NCI-H2029 (cell line): Measurements from ENCODE around the gene PPIE.
A peak's percentile ranks its signal among the peaks of the same experiment; 100 is the strongest.
"Not testable (repeated sequence)": the region's sequence is repeated elsewhere in the genome, so short reads cannot be mapped to it uniquely, and the experiment has no call there.

ENCODE experiments used
- DNase-seq: peaks from one replicate; lab custom pipeline; 2025; lab: John Stamatoyannopoulos, UW

The PPIE gene

DNA sequence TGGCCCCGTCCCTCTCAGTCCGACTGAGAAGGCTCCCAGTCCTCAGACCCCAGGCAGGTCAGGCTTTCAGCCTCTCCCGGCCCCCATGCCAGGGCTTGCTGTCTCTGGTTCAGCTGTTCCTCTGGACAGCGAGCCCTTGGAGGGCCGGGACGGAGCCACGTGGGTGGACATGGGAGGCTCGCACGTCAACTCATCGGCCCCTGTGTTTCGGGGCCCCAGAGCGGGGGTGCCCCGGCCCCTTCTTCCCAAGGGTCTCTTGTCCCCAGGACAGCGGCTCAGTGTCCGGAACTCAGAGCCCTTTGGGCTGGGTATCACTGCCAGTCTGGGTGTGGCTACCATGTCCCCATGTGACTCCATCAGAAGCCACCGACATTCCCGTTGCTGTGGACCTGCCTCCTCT, 39.2 kb downstream of the PPIE start:
- not testable (repeated sequence) for DNase-seq

DNA sequence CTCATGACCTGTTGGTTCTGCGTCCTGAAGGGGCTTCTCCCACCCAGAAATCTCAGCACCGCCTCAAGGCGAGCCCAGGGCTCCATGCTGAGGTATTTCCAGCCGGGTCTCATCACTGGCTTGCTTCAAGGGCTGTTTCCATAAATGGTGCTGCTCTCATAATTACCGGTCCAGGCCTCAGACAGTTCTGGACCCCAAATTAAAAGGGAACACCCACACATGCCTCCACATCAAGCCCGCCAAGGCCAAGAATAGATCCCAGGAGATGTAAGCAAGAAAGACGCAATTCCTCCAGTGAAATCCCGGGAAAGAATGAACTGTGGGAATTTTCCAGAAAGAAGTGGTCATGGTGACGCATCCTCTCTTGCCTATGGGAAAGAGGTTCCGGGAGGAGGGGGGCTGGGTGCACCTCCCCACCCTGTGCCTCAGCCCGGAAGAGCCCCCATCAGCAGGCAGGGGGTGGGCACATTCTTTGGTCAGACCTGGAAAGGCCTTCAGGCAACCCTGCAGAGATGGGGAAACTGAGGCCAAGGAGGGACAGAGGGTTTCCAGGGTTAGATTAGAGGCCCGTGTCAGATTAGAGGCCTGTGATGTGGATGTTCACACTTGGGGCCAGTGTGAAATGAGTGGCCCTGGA, 39.9 kb downstream of the PPIE start:
- DNase-seq = not testable (repeated sequence)

DNA sequence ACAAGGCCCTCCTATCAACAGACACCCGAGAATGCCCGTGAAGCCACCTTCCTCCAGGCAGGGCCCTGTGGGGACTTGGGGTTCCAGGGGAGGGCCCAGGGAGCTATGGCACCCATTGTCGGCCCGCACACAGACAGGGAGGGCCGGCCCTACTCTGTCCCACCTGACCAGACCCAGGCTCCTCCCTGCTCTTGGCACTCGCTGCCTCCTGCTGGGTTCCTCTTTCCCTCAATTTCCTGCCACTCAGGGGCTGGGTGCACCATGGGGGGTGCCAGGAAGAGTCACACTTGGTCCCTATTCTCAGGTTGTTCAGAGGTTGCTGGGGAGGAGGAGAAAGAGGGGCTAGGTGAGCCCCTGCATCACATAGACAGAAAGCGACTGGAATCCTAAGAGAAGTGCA, 40.5 kb downstream of the PPIE start:
- DNase-seq = no peak

DNA sequence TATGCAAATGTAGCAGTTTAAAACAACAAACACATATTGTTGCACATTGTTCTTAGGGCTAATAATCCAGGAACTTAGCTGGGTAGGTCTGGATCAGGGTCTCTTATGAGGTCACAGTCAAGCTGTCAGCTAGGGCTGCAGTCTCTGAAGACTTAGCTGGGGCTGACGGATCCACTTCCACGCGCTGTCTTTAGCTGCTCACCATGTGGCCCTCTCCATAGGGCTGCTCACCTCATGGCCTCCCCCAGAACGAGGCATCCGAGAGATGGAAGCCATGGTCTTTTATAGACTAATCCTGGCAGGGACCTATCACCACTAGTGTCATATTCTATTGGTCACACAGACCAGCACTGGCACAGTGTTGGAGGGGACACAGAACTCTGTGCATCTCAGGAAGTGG, 41.1 kb downstream of the PPIE start:
- DNase-seq = no peak

DNA sequence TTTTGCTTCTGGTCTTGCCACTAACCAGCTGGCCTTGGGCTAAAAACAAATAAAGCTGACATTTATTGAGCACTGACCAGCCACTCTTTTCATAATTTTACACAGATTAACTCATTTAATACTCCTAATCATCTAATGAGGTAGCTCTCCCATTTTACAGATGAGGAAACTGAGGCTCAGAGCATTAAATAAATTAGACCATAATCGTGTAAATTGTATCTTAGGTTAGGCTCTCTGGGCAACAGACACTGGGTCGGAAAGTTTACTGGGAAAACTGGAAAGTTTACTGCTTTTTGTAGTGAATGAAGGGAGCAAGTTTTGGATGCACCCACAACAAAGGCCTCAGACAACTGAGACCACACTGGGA, 42.6 kb downstream of the PPIE start:
- DNase-seq = no peak

DNA sequence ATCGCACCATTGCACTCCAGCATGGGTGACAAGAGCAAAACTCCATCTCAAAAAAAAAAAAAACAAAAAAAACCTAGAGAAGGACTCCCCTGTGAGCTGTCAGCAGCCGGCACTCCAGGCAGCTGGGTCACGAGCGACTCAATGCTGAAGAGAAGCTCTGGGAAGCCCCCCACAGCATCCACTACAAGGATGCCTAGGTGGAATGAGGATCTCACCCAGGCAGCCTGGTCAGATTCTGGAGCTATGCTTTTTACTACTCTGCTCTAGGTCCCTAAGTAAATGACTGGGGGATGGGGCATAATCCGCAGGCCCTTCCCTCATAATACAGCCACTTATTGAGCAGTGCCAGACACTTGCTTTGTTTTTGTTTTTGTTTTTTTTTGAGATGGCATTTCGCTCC, 43.4 kb downstream of the PPIE start:
- no peak for DNase-seq

DNA sequence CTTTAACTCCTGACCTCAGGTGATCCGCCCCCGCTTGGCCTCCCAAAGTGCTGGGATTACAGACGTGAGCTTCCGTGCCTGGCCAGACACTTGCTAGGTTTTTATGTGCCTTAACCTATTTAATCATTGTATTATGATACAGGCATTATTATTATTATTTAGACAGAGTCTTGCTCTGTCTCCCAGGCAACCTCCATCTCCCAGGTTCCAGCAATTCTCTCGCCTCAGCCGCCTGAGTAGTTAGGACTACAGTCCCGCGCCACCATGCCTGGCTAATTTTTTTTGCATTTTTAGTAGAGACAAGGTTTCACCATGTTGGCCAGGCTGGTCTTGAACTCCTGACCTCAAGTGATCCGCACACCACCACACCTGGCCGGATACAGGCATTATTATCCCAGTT, 44.0 kb downstream of the PPIE start:
- not testable (repeated sequence) for DNase-seq

DNA sequence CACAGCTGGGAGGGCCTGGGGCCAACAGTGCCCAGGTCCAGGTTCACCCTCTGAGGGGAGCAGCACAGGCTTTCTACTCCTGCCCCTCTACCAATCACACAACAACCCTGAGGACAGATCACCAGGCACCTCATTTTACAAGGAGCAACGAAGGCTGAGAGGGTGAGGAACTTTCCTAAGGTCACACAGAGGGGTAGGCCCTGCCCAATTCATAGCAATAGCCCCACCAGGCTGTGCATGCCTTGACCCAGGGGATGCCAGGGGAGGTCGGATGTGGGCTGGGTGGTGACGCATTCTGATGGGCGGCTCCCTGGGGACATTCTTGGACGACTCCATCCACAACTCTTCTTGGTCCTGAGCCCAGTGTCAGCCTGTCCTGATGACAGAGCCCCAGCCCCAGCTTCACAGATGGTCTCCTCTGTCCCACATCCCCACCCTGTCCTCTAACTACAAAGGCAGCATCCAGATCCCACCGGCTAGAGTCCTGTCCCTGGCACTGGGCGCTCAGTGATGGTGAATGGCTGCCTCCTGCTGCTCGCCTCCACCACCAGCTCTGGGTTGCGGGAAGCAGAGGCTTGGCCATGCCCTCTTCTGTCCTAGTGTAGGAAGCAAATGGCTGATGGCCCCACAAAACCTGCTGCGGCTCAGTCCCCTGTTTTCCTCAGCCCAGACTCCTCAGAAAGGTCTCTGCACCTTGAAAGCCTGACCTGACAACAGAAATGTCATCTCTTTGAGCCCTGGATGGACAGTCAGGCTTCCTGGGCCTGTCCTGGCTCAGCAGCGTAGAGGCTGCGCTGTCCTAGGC, 47.8 kb downstream of the PPIE start:
- DNase-seq = not testable (repeated sequence)

DNA sequence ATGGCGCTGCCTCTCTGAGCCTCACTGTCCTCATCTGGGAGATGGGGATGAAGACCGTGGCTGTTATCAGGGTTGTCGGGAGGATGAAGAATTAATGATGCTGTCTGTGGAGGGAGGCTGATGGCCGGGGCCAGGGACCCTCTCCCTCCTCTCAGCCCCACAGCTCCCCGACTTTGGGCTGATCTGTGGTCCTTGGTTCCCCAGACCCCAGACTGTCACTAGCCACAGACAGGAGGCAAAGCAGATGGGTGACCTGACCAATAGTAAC, 48.4 kb downstream of the PPIE start:
- DNase-seq = not testable (repeated sequence)

DNA sequence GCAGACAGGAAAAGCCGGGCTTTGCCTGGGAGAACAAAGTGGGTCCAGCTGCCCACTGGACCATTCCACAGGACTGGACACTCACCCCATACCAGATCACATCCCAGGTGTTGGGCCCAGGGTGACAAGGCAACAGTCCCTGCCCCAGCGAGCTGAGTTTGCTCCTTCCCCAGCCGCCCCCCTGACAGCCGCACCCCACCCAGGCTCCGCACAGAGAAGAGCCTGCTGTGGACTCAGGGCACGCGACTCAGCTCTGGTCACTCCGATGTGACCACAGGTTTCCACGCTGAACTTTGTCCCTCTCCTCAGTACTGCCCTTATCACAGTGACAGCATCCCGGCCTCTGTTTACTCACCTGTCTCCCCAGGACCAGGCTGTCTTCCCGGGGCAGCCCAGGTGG, 48.8 kb downstream of the PPIE start:
- DNase-seq = no peak

DNA sequence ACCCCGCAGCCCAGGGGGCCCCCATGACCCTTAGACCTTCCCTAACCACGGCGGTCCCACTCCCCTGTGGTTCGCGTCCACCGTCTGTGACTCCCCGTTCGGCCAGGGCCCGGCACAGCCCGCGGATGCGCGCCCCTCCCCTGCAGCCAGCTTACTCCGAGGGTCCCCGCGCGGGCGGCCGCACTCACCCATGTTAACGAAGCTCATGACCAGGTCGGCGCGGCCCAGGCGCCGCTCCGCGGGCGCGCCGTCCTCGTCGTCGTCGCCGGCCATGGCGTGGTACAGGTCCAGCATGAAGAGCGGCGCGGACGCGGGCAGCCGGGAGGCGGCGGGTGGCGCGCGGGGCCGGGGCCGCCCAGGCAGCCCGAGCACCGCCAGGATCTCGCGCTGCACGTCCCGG, 49.3 kb downstream of the PPIE start:
- not testable (repeated sequence) for DNase-seq

DNA sequence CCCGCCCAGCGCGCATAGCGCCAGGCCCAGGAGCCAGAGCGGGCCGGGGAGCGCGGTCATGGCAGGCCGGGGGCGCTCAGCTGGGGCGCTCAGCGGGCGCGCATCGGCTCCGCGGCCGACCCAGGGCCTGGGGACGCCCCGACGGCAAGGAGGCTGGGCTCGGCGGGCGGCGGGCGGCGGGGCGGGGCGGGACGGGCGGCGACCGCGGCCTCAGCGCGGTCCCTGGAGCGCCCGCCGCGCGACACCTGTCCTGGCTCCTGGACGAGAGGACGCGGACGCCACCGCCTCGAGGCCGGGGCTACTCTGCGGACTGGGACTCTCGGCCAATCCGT, 49.7 kb downstream of the PPIE start:
- DNase-seq = no peak

DNA sequence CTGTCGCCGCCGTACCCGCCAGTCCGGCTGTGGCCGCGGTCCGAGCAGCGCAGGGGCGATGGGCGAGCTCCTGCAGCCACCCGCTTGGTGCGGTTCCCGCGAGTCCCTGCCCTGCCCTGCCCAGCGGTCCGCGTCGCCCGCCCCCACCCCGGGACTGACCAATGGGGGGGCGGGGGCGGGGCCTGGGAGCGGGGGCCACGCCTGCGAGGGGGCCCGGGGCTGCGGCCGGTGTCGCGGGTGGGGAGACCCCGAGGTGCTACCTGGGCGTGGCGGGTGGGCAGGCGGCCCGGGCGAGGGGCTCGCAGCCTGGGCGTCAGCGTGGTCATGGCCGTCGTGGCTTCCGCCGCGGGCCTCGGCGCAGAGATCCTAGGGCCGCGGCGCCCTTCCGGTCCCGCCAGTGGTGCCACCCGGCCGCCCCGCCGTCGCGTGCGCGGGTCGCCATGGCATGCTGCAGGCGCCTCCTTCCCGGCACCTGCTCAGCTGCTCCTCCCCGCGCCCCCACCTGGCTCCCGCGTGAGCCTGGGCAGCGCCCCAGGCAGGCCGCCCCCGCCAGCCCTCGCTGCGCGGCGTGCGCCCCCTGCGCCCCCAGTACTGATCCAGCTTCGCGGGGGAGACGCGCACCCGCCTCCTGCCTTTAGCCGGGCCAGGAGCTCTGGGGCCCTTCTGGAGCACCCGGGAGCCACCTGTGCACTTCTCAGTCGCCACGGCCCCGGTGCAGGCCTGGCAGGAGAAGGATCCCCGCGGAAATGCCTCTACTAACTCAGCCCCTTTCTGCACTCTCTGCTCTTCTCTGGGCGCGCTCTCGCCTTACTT, 50.3 kb downstream of the PPIE start, which contains the start of gene BMP8B:
Gene BMP8B, minus strand, starts transcription at position 108 of the 813 bp plus-strand sequence. CDS start 380 bp downstream, outside the sequence.
- DNase-seq = peak; percentile 99

DNA sequence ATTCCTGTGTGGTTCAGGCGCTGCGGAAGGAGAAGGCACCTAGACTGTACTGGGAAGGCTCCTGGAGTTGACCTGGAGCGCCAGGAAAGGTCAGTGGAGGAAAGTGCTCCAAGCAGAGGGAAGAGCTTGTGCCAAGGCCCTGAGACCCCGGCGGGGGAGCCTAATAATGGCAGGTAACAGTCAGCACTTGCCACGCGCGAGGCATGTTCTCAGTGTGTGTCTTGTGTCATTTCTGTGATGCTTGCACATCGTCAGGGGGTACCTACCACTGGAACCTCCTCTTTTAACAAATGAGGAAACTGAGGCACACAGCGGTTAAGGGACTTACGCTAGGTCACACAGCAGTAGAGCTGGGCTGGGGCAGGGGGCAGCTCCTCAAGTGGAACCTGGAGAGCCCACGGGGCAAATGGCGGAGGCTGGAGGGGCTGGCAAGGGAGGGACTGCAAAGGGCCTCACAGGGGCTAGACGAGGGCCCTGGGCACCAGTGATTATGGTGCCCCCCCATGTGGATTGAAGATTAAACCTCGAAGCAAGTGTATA, 51.0 kb downstream of the PPIE start:
- no peak for DNase-seq

DNA sequence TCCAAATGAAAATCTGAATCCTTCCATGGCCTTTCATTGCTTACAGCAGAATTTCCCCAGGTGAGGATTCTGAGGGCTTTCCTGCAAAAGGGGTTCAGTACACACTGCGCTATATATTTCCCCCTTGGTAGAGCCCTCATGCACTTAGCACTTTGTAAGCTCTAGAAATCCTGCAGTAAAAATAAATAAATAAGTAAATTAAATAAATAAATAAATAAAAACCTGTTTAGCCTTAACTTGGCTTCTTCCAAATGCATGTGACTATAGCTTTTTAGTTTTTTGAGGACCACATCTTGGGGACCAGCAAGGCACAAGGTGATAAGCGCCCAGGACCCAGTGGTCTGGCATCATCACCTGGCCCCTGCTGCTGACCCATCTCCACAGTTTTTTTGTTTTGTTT, 53.2 kb downstream of the PPIE start:
- no peak for DNase-seq

DNA sequence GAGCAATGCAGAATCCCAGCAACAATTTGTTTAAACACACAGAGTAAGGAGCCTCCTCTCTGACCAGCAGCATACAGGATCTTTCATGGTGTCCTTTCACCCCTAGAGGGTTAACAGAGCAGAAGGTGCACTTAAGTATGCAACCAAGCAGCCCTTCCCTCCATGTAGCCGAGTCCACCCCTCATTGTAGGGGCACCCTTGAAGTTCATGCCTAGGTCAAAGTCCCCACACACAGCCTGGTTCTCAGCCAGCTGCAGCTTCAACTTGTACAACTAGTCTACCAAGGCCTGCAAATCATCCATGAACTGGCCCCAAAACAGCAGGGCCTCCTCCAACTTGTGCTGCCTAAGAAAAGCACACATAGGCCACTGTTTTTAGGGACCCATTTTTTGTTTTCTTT, 57.0 kb downstream of the PPIE start:
- no peak for DNase-seq

DNA sequence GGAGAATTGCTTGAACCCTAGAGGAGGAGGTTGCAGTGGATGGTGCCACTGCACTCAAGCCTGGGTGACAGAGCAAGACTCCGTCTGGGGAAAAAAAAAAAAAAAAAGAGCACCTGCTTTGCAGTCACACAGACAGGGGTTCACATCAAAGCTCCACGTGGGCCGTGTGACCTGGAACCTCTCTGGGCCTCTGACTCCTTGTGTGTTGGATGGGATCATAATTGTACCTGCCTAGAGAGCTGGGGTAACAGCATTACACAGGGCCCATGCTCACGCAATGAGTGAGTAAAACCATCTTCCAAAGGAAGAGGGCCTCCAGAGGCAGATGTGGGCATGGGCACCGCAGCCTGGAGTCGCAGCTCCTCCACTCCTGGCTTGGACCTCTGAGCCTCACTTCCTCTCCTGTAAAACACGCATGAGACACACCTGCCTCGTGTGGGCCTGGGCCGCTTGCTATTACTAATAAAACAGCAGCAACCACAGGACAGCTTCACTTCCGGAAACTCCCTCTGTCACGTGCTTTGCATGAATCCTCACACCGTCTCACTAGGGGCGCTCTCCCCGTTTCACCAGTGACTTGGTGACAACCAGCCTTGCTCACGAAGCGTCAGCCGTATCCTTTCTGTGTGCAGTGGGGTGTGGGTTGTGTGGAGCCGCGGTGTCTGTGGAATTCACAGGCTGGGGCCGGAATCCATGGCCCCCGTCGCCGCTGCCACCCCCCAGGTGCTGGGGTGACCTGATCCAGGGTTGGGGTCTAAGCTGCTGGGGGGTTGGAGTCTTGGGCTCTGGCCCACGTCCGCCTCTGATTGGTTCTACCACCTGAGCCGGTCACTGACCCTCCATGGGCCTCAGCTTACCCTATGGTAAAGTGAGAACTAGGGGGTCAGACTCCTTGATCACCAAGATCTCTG, 60.4 kb downstream of the PPIE start:
- peak; percentile 100 for DNase-seq

DNA sequence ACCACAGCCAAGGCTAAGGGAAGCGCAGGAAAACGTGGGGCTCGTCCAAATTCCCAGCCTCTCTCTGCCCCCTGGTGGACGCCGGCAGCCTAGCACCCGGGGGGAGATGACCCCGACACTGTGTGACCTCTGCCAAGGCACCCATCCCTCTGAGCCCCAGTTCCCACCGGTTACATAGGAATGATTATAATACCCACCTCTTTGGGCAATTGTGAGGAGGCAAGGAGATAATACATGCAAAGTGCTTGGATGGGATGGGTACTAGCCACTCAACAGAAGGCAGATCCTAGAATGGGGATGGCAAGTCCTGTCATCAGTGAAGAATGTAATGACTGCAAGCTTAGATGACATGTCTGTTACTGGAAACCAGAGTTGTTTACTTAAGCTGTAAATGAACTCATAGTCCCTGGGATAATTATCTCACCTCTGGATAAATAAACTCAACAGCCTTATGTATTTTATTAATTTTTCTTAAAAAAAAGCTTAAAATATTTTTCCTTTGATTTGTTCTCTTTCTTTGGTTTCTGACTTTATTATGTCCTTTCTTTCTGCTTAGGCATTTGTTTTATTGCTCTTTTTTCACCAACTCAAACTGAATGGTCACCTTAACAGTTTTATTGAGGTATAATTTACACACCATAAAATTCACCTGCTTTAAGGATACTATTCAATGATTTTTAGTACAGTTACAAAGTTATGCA, 61.2 kb downstream of the PPIE start:
- peak; percentile 100 for DNase-seq

DNA sequence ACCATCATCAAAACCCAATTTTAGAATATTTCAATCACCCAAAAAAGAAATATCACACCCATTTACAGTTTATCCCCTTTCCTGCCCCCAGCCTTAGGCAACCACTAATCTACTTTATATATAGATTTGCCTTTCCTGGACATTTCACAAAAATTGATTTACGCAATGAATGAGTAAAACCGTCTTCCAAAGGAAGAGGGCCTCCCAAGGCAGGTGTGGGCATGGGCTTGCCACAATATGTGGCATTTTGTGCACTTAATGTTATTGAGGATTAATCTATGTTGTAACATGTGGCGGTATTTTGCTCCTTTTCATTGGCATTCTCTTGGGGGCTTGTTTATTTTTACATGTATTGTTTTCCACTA, 61.8 kb downstream of the PPIE start:
- no peak for DNase-seq

DNA sequence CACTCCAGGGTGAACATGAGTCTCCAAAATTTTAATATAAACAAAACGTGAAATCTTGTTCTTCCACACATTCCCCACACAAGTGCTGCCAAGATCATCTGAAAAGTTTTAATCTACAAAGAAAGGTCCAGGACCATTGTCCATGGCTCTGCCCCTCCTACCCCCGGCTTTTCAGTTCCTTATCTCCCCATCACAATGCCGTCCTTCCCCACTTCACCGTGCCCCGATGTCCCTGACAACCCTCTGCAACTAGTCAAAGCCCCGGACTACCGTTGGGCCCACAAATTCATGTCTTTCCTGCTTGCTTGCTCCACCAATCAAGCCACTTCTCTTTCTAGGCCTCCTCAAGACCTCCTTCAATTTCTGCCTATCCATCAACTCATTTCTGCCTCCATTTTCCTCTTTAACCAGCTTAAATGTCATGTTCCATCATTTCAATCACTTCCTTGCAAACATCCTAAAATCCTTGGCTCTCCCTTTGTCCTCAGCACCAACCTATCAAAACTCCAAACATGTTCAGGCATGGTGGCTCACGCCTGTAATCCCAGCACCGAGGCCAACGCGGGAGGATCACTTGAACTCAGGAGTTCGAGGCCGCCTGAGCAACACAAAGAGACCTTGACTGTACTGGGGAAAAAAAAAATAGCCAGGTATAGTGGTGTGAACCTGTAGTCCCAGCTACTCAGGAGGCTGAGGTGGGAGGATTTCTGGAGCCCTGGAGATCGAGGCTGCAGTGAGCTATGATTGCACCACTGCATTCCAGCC, 64.0 kb downstream of the PPIE start:
- no peak for DNase-seq

DNA sequence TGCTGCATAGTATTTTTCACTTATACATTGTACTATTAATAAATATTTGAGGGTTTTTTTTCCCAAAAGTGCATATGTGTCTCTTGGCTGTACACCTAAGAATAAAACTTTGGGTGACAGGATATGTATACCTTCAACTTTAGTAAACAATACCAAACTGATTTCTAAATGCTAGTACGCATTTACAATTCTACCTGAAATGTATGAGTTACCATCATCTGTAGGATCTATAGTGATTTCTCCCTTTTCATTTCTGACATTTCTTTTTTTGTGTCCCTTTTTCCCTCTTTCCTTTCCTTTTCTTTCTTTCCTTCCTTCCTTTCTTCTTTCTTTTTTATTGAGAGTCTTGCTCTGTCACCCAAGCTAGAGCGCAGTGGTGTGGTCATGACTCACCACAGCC, 66.7 kb downstream of the PPIE start:
- no peak for DNase-seq
